ENCODE data around the gene GGACT. TPM values are rescaled to one million over a fixed set of nuclear protein-coding genes. Genes with fewer than 3 reads are reported as not detected.

The GGACT gene
- total RNA-seq, 1 experiment from 2014 or later: 3.3 TPM

DNA sequence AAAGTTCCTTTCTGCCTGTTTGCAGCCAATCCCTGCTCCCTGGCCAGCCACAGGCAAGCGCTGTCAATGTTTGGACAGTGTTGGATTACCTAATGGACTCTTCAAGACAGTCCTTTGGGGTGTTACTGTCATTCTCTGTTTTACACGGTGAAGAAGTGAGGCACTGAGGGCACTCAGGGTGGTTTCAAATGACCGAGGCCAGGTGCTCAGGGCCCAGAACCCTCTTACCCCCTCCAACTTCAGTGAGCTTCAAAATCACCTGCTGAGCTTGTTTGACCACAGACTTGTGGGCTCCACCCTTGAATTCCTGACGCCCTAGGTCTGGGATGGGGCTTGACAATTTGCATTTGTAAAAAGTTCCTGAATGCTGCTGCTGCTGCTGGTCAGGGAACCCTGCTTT is 97.9 kb downstream of the GGACT start:
- DNase-seq (ENCODE audit: extremely low read depth, low read depth): no peak

DNA sequence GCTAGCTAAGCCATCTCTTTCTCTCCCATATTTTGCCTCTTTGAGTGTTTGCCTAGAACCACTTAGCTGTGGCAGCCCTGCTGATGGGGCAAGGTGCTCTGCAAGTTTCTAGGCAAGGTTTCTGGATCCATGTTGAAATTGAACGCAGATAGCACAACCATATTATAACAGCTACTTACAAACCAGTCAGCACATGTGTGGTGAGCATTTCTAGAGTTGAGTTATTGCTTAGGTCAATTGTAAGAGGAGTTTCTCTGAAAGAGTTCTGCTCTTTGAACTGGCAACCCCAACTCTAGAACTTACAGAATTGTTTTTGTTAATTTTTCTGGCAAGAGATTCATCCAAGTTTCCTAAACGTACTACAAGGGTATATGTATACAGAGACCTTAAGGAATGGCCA is 103.3 kb downstream of the GGACT start:
- DNase-seq (ENCODE audit: extremely low read depth, low read depth): no peak

DNA sequence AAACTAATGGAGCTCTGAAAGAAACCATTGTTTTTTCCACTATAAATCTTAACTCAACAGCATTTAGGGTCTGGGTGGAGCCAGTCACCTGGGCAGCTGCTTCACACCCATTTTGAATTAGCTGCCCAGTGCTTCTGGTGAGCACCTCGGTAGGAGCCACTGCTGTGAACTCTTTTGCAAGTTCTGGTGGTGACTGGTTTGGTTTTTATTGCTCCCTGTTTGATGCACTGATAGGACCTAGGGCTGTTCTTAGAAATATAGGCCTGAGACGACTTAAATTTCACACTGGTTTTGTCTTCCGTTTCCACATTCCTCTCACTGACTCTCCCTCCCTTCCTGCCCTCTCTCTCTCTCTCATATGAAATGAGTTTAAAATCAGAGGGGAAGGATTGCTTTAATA is 103.9 kb downstream of the GGACT start:
- DNase-seq (ENCODE audit: extremely low read depth, low read depth): no peak

DNA sequence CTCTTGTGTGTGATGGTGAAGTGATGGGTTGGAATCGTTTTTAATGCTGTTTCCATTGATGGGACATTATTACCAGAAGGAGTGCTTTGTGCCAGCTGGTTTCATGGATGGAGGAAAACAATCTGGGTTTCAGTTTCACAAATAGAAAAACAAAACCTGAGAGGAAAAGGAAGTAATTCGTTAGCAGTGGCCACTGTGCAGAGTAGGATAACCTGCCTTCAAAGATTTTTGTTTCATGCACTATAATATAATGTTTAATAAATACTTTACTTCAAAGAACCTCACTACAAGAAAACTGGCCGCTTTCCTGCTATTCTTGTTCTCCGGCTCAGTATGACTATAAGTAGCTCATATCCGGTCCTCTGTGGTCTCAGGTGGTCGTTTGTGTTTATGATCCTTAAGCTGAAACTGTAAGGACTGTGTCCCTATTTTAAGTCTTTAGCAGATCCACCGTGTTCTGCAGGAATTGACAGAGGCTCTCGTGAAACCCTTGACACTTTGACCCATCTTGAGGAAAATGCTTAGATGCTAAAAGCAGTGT is 104.7 kb downstream of the GGACT start:
- no peak for DNase-seq (ENCODE audit: extremely low read depth, low read depth)

DNA sequence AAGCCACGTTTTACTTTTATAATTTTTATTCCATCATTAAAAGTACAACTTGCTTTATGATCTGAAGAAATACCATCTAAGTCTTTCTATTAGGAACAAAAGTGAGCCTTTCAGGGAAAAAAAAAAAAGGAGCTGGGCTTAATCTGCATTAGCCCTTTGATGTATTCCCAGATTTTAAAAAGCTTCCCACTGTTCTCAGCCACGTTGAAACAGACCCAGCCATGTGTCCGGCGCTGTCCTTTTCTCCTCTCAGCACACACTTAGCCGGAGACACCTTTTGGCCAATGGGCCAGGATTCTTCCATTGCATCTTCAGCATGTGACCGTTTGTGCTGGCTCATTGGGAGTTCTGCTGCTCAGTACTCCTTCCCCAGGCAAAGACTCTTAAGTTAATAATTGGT is 105.5 kb downstream of the GGACT start:
- DNase-seq (ENCODE audit: extremely low read depth, low read depth): no peak

DNA sequence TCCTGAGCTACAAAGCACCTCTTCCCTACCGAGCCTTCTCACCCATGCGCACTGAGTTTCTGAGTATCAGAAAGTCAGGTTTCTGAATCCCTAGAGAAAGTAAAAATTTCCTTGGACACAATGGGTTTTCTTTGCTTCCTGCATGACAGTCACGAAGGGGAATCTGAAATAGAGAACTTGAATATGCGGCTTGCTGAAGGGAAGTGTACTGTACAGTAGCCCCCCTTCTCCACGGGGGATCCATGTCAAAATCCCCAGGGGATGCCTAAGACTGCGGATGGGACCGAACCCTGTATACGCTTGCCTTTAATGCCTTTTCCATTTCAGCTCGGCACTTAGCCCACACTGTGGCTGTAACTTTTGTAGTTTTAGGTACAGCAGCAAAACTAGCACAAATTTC is 107.9 kb downstream of the GGACT start:
- DNase-seq (ENCODE audit: extremely low read depth, low read depth): no peak

Other genes starting within 250 kb of the GGACT start
- gene TMTC4, start 86.0 kb upstream of the GGACT start, total RNA-seq (2014; rRNA removed; shearing (Covaris generic)): 17.1 and 19.8 TPM in 2 replicates

Data from NCI-H460 (cell line).